ENCODE measurements around the gene LIPC.

Gene LIPC

GRCh38 chr15:58526647-58527192 is 94.9 kb downstream of the LIPC start:
- H3K36me3 ChIP-seq (ENCODE audit: insufficient read depth, low read depth, low read length): no peaks in the 10 kb centered on the region
- H3K9me3 ChIP-seq (ENCODE audit: insufficient read depth, low read depth, low read length): no peaks in the 10 kb centered on the region
- no peak overlapping the region for H3K4me3 ChIP-seq (ENCODE audit: low read length)
- H3K9ac ChIP-seq (ENCODE audit: low read depth, low read length): no peak overlapping the region
- no peaks in the 10 kb centered on the region for H3K4me1 ChIP-seq (ENCODE audit: insufficient read depth, low read length)
- H3K27me3 ChIP-seq (ENCODE audit: insufficient read depth, low read length): no peaks in the 10 kb centered on the region
- no peak overlapping the region for H3K27ac ChIP-seq (ENCODE audit: low read length)

- no peak overlapping the region for H3K9ac ChIP-seq (ENCODE audit: low read depth, low read length)
- H3K36me3 ChIP-seq (ENCODE audit: insufficient read depth, low read depth, low read length): no peaks in the 10 kb centered on the region
- no peaks in the 10 kb centered on the region for H3K4me1 ChIP-seq (ENCODE audit: insufficient read depth, low read length)
- no peak overlapping the region for H3K4me3 ChIP-seq (ENCODE audit: low read length)
- no peaks in the 10 kb centered on the region for H3K9me3 ChIP-seq (ENCODE audit: insufficient read depth, low read depth, low read length)
- no peaks in the 10 kb centered on the region for H3K27me3 ChIP-seq (ENCODE audit: insufficient read depth, low read length)
- no peak overlapping the region for H3K27ac ChIP-seq (ENCODE audit: low read length)
Observed at GRCh38 chr15:58527573-58528187, 95.9 kb downstream of the LIPC start.

GRCh38 chr15:58528188-58528870 is 96.5 kb downstream of the LIPC start:
- Histone ChIP-seq H3K9ac (ENCODE audit: low read depth, low read length) (no peak overlapping the region), H3K4me1 (ENCODE audit: insufficient read depth, low read length) (no peaks in the 10 kb centered on the region), H3K9me3 (ENCODE audit: insufficient read depth, low read depth, low read length) (no peaks in the 10 kb centered on the region), H3K27ac (ENCODE audit: low read length) (no peak overlapping the region), H3K4me3 (ENCODE audit: low read length) (no peak overlapping the region), H3K27me3 (ENCODE audit: insufficient read depth, low read length) (no peaks in the 10 kb centered on the region), H3K36me3 (ENCODE audit: insufficient read depth, low read depth, low read length) (no peaks in the 10 kb centered on the region)

GRCh38 chr15:58529041-58529440 is 97.2 kb downstream of the LIPC start:
- Histone ChIP-seq H3K36me3 (ENCODE audit: insufficient read depth, low read depth, low read length) (no peaks in the 10 kb centered on the region), H3K9ac (ENCODE audit: low read depth, low read length) (no peak overlapping the region), H3K4me3 (ENCODE audit: low read length) (no peak overlapping the region), H3K4me1 (ENCODE audit: insufficient read depth, low read length) (no peaks in the 10 kb centered on the region), H3K9me3 (ENCODE audit: insufficient read depth, low read depth, low read length) (no peaks in the 10 kb centered on the region), H3K27me3 (ENCODE audit: insufficient read depth, low read length) (no peaks in the 10 kb centered on the region), H3K27ac (ENCODE audit: low read length) (no peak overlapping the region)

GRCh38 chr15:58530056-58530590 is 98.3 kb downstream of the LIPC start:
- Histone ChIP-seq H3K36me3 (ENCODE audit: insufficient read depth, low read depth, low read length) (no peaks in the 10 kb centered on the region), H3K9ac (ENCODE audit: low read depth, low read length) (no peak overlapping the region), H3K9me3 (ENCODE audit: insufficient read depth, low read depth, low read length) (no peaks in the 10 kb centered on the region), H3K27ac (ENCODE audit: low read length) (no peak overlapping the region), H3K4me1 (ENCODE audit: insufficient read depth, low read length) (no peaks in the 10 kb centered on the region), H3K4me3 (ENCODE audit: low read length) (no peak overlapping the region), H3K27me3 (ENCODE audit: insufficient read depth, low read length) (no peaks in the 10 kb centered on the region)

GRCh38 chr15:58532126-58532525 is 100.3 kb downstream of the LIPC start:
- no peak overlapping the region for H3K27ac ChIP-seq (ENCODE audit: low read length)
- no peaks in the 10 kb centered on the region for H3K27me3 ChIP-seq (ENCODE audit: insufficient read depth, low read length)
- H3K4me3 ChIP-seq (ENCODE audit: low read length): no peak overlapping the region
- H3K9ac ChIP-seq (ENCODE audit: low read depth, low read length): no peak overlapping the region
- H3K9me3 ChIP-seq (ENCODE audit: insufficient read depth, low read depth, low read length): no peaks in the 10 kb centered on the region
- H3K36me3 ChIP-seq (ENCODE audit: insufficient read depth, low read depth, low read length): no peaks in the 10 kb centered on the region
- no peaks in the 10 kb centered on the region for H3K4me1 ChIP-seq (ENCODE audit: insufficient read depth, low read length)

- no peak overlapping the region for H3K27ac ChIP-seq (ENCODE audit: low read length)
- no peak overlapping the region for H3K9ac ChIP-seq (ENCODE audit: low read depth, low read length)
Observed at GRCh38 chr15:58534556-58534955, 102.8 kb downstream of the LIPC start.

GRCh38 chr15:58535337-58535736 is 103.5 kb downstream of the LIPC start:
- Histone ChIP-seq H3K4me3 (ENCODE audit: low read length) (no peak overlapping the region), H3K27me3 (ENCODE audit: insufficient read depth, low read length) (no peaks in the 10 kb centered on the region), H3K9ac (ENCODE audit: low read depth, low read length) (no peak overlapping the region), H3K36me3 (ENCODE audit: insufficient read depth, low read depth, low read length) (no peaks in the 10 kb centered on the region), H3K9me3 (ENCODE audit: insufficient read depth, low read depth, low read length) (no peaks in the 10 kb centered on the region), H3K27ac (ENCODE audit: low read length) (no peak overlapping the region), H3K4me1 (ENCODE audit: insufficient read depth, low read length) (no peaks in the 10 kb centered on the region)

More at GRCh38 chr15:58534556-58534955, 102.8 kb downstream of the LIPC start:
- Histone ChIP-seq H3K4me3 (ENCODE audit: low read length) (no peak overlapping the region), H3K9me3 (ENCODE audit: insufficient read depth, low read depth, low read length) (no peaks in the 10 kb centered on the region), H3K36me3 (ENCODE audit: insufficient read depth, low read depth, low read length) (no peaks in the 10 kb centered on the region), H3K4me1 (ENCODE audit: insufficient read depth, low read length) (no peaks in the 10 kb centered on the region), H3K27me3 (ENCODE audit: insufficient read depth, low read length) (no peaks in the 10 kb centered on the region)

GRCh38 chr15:58535894-58536293 is 104.1 kb downstream of the LIPC start:
- Histone ChIP-seq H3K36me3 (ENCODE audit: insufficient read depth, low read depth, low read length) (no peaks in the 10 kb centered on the region), H3K9me3 (ENCODE audit: insufficient read depth, low read depth, low read length) (no peaks in the 10 kb centered on the region), H3K27me3 (ENCODE audit: insufficient read depth, low read length) (no peaks in the 10 kb centered on the region), H3K9ac (ENCODE audit: low read depth, low read length) (no peak overlapping the region), H3K4me3 (ENCODE audit: low read length) (no peak overlapping the region), H3K4me1 (ENCODE audit: insufficient read depth, low read length) (no peaks in the 10 kb centered on the region), H3K27ac (ENCODE audit: low read length) (no peak overlapping the region)

- Histone ChIP-seq H3K36me3 (ENCODE audit: insufficient read depth, low read depth, low read length) (no peaks in the 10 kb centered on the region), H3K27ac (ENCODE audit: low read length) (no peak overlapping the region), H3K27me3 (ENCODE audit: insufficient read depth, low read length) (no peaks in the 10 kb centered on the region), H3K9ac (ENCODE audit: low read depth, low read length) (no peak overlapping the region), H3K4me3 (ENCODE audit: low read length) (no peak overlapping the region), H3K4me1 (ENCODE audit: insufficient read depth, low read length) (no peaks in the 10 kb centered on the region), H3K9me3 (ENCODE audit: insufficient read depth, low read depth, low read length) (no peaks in the 10 kb centered on the region)
Observed at GRCh38 chr15:58536414-58536813, 104.6 kb downstream of the LIPC start.

GRCh38 chr15:58537033-58537432 is 105.2 kb downstream of the LIPC start:
- Histone ChIP-seq H3K9ac (ENCODE audit: low read depth, low read length) (no peak overlapping the region), H3K27ac (ENCODE audit: low read length) (no peak overlapping the region), H3K4me1 (ENCODE audit: insufficient read depth, low read length) (no peaks in the 10 kb centered on the region), H3K9me3 (ENCODE audit: insufficient read depth, low read depth, low read length) (no peaks in the 10 kb centered on the region), H3K4me3 (ENCODE audit: low read length) (no peak overlapping the region), H3K27me3 (ENCODE audit: insufficient read depth, low read length) (no peaks in the 10 kb centered on the region), H3K36me3 (ENCODE audit: insufficient read depth, low read depth, low read length) (no peaks in the 10 kb centered on the region)

GRCh38 chr15:58538225-58538727 is 106.5 kb downstream of the LIPC start:
- H3K9me3 ChIP-seq (ENCODE audit: insufficient read depth, low read depth, low read length): no peaks in the 10 kb centered on the region
- H3K4me1 ChIP-seq (ENCODE audit: insufficient read depth, low read length): no peaks in the 10 kb centered on the region
- H3K36me3 ChIP-seq (ENCODE audit: insufficient read depth, low read depth, low read length): no peaks in the 10 kb centered on the region
- H3K27me3 ChIP-seq (ENCODE audit: insufficient read depth, low read length): no peaks in the 10 kb centered on the region
- no peak overlapping the region for H3K27ac ChIP-seq (ENCODE audit: low read length)
- no peak overlapping the region for H3K9ac ChIP-seq (ENCODE audit: low read depth, low read length)
- H3K4me3 ChIP-seq (ENCODE audit: low read length): no peak overlapping the region
